HepG2 (cell line): Measurements from ENCODE around the gene OSCP1. TPM values are rescaled to one million over a fixed set of nuclear protein-coding genes. Genes with fewer than 3 reads are reported as not detected.

Source experiments
- FOSL2 ChIP-seq: sonication (generic); formaldehyde crosslinking; IDR thresholded peaks from 2 replicates; pipeline ENCODE4 v1.4.0; 2020; ENCODE audit warnings: missing genetic modification reagents
- GPN1 ChIP-seq: sonication (generic); formaldehyde crosslinking; IDR thresholded peaks from 2 replicates; pipeline ENCODE4 v1.5.1; 2020; ENCODE audit warnings: missing genetic modification reagents, borderline replicate concordance
- KDM6A ChIP-seq: IDR thresholded peaks from 2 replicates; pipeline ENCODE4 v1.6.1; 2016; ENCODE audit warnings: low read depth
- MED1 ChIP-seq: sonication (generic); formaldehyde crosslinking; IDR thresholded peaks from 2 replicates; pipeline ENCODE4 v1.4.0; 2020; ENCODE audit warnings: missing genetic modification reagents
- PHF8 ChIP-seq: sonication (generic); formaldehyde crosslinking; IDR thresholded peaks from 2 replicates; pipeline ENCODE4 v1.5.0; 2020; ENCODE audit warnings: missing genetic modification reagents
- RAD21 ChIP-seq: fragments of 450-650 bp; formaldehyde crosslinking; IDR thresholded peaks from 2 replicates; pipeline ENCODE4 v1.5.0; 2020; ENCODE audit warnings: mild to moderate bottlenecking
- SP2 ChIP-seq: sonication (generic); formaldehyde crosslinking; IDR thresholded peaks from 2 replicates; pipeline ENCODE4 v1.5.1; 2020; ENCODE audit warnings: mild to moderate bottlenecking, missing genetic modification reagents
- SSRP1 ChIP-seq: IDR thresholded peaks from 2 replicates; pipeline ENCODE4 v1.6.1; 2016; ENCODE audit warnings: control low read depth
- ZIK1 ChIP-seq: sonication (generic); formaldehyde crosslinking; IDR thresholded peaks from 2 replicates; pipeline ENCODE4 v1.5.0; 2020; ENCODE audit warnings: mild to moderate bottlenecking, low read depth, missing genetic modification reagents, borderline replicate concordance
- ZNF138 ChIP-seq: sonication (generic); formaldehyde crosslinking; IDR thresholded peaks from 2 replicates; pipeline ENCODE4 v1.5.0; 2020; ENCODE audit warnings: mild to moderate bottlenecking, low read depth, missing genetic modification reagents
- polyA plus RNA-seq, 8 experiments: library from polyadenylated mRNA; depleted of rRNA in 3 of 8; stranded (reverse) in 7 of 8; unstranded in 1 of 8; fragments of >200 nt; fragmentation: Illumina TruSeq in 4 of 8; extraction: Trizol in 4 of 8; gene quantifications; 2 replicates each; pipeline versions ENCODE4 v1.2.1 to v1.2.3, GENCODE V29; 2011 to 2016; ENCODE audit warnings: low read depth in 4 of 8, missing spikeins in 1 of 8, mixed read lengths in 1 of 8; ENCODE audit not compliant: insufficient read depth in 1 of 8
- total RNA-seq, 5 experiments: library from RNA; depleted of rRNA; stranded (reverse); fragments of >200 nt; fragmentation: Illumina TruSeq; extraction: Trizol; gene quantifications; 2 replicates each; pipeline ENCODE4 v1.2.3, GENCODE V29; 2016; ENCODE audit warnings: low read depth in 1 of 5
- TF ChIP-seq, protein P1 (sequence below): sonication (generic); formaldehyde crosslinking; conservative IDR thresholded peaks from 2 replicates; pipeline ENCODE4 v1.4.0; 2020; ENCODE audit warnings: mild to moderate bottlenecking, missing genetic modification reagents, moderate library complexity
- TF ChIP-seq, protein P2 (sequence below): sonication (generic); formaldehyde crosslinking; IDR thresholded peaks from 2 replicates; pipeline ENCODE4 v1.8.0; 2022; ENCODE audit warnings: missing genetic modification reagents, mild to moderate bottlenecking, moderate library complexity, borderline replicate concordance
- TF ChIP-seq, protein P3 (sequence below): sonication (generic); formaldehyde crosslinking; IDR thresholded peaks from 2 replicates; pipeline ENCODE4 v1.5.0; 2020; ENCODE audit warnings: missing genetic modification reagents
- TF ChIP-seq, protein P4 (sequence below): sonication (generic); formaldehyde crosslinking; IDR thresholded peaks from 2 replicates; pipeline ENCODE4 v1.4.0; 2020; ENCODE audit warnings: missing genetic modification reagents
- TF ChIP-seq, protein P5 (sequence below), 2 experiments: sonication (generic) in 1 of 2; formaldehyde crosslinking in 1 of 2; IDR thresholded peaks; 2 replicates each; pipeline versions ENCODE4 v1.5.1 to v1.6.1; 2011 to 2020; ENCODE audit warnings: borderline replicate concordance in 1 of 2, low read depth in 1 of 2, low read length in 1 of 2, mild to moderate bottlenecking in 1 of 2, missing genetic modification reagents in 1 of 2, moderate library complexity in 1 of 2
- TF ChIP-seq, protein P6 (sequence below): IDR thresholded peaks from 2 replicates; pipeline ENCODE4 v1.6.1; 2016; ENCODE audit warnings: mild to moderate bottlenecking, missing biosample characterization, missing genetic modification reagents

Gene OSCP1
- total and polyA plus RNA-seq, 2 of the 13 experiments (the other 11 are each of a cell fraction or from before 2014, with no cell fraction given), result 0.60 to 0.84 TPM

DNA sequence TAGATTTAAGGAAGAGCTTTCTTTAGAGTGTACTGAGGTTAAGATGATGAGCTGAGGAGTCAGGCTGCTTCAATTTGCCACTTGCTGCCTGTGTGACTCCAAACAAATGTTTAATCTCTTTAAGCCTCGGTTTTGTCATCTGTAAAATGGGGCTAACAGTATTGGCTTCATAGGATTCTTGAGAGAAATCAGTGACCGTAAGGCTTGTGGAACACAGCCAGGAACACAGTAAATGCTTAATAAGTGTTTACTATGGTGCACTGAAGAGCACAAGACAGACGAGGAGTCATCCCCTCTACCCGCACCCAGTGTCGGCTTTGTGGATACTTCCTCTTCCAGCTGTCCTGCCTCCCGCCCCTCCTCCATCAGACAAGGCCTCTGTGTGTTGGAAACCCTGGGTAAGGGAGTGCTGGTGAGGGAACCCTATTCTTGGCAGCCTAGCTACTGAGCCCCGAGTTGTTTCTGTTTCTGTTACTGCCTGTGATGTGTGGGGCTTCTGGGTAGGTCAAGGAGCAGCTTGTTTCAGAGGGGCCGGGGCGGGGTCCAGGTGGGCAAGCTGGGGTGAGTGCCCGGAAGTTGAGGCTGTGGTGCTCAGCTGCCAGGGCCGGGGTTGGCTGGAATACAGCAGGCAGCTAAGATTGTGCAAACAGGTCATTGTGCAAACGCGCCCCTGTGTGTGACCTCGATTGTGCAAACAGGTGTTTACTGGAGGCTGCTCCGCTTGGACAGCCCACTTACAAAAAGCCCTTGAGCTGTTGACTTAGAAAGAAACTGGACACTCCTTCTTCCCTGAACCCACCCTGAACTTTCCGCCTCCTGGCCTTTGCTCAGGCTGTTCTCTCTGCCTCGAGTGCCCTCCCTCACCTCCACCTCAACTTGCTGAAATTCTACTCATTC, 36.4 kb upstream of the OSCP1 start (continued):
- TF ChIP-seq, protein P1, sequence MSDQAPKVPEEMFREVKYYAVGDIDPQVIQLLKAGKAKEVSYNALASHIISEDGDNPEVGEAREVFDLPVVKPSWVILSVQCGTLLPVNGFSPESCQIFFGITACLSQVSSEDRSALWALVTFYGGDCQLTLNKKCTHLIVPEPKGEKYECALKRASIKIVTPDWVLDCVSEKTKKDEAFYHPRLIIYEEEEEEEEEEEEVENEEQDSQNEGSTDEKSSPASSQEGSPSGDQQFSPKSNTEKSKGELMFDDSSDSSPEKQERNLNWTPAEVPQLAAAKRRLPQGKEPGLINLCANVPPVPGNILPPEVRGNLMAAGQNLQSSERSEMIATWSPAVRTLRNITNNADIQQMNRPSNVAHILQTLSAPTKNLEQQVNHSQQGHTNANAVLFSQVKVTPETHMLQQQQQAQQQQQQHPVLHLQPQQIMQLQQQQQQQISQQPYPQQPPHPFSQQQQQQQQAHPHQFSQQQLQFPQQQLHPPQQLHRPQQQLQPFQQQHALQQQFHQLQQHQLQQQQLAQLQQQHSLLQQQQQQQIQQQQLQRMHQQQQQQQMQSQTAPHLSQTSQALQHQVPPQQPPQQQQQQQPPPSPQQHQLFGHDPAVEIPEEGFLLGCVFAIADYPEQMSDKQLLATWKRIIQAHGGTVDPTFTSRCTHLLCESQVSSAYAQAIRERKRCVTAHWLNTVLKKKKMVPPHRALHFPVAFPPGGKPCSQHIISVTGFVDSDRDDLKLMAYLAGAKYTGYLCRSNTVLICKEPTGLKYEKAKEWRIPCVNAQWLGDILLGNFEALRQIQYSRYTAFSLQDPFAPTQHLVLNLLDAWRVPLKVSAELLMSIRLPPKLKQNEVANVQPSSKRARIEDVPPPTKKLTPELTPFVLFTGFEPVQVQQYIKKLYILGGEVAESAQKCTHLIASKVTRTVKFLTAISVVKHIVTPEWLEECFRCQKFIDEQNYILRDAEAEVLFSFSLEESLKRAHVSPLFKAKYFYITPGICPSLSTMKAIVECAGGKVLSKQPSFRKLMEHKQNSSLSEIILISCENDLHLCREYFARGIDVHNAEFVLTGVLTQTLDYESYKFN (CRISPR knock-in tag), result peak; percentile 99
- TF ChIP-seq ZIK1, result peak; percentile 59; the same call in 1 of the 2 replicates
- TF ChIP-seq, protein P2, sequence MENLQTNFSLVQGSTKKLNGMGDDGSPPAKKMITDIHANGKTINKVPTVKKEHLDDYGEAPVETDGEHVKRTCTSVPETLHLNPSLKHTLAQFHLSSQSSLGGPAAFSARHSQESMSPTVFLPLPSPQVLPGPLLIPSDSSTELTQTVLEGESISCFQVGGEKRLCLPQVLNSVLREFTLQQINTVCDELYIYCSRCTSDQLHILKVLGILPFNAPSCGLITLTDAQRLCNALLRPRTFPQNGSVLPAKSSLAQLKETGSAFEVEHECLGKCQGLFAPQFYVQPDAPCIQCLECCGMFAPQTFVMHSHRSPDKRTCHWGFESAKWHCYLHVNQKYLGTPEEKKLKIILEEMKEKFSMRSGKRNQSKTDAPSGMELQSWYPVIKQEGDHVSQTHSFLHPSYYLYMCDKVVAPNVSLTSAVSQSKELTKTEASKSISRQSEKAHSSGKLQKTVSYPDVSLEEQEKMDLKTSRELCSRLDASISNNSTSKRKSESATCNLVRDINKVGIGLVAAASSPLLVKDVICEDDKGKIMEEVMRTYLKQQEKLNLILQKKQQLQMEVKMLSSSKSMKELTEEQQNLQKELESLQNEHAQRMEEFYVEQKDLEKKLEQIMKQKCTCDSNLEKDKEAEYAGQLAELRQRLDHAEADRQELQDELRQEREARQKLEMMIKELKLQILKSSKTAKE (CRISPR knock-in tag), result peak; percentile 81
- TF ChIP-seq, protein P3, sequence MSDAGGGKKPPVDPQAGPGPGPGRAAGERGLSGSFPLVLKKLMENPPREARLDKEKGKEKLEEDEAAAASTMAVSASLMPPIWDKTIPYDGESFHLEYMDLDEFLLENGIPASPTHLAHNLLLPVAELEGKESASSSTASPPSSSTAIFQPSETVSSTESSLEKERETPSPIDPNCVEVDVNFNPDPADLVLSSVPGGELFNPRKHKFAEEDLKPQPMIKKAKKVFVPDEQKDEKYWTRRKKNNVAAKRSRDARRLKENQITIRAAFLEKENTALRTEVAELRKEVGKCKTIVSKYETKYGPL (CRISPR knock-in tag), result peak; percentile 75
- TF ChIP-seq SSRP1 (CRISPR knock-in tag), result no peak; the same call in 1 of the 2 replicates
- TF ChIP-seq, protein P4, sequence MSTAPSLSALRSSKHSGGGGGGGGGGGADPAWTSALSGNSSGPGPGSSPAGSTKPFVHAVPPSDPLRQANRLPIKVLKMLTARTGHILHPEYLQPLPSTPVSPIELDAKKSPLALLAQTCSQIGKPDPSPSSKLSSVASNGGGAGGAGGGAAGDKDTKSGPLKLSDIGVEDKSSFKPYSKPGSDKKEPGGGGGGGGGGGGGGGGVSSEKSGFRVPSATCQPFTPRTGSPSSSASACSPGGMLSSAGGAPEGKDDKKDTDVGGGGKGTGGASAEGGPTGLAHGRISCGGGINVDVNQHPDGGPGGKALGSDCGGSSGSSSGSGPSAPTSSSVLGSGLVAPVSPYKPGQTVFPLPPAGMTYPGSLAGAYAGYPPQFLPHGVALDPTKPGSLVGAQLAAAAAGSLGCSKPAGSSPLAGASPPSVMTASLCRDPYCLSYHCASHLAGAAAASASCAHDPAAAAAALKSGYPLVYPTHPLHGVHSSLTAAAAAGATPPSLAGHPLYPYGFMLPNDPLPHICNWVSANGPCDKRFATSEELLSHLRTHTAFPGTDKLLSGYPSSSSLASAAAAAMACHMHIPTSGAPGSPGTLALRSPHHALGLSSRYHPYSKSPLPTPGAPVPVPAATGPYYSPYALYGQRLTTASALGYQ (CRISPR knock-in tag), result peak; percentile 98
- peak; percentile 99 for TF ChIP-seq MED1 (CRISPR knock-in tag)
- TF ChIP-seq, protein P5, sequence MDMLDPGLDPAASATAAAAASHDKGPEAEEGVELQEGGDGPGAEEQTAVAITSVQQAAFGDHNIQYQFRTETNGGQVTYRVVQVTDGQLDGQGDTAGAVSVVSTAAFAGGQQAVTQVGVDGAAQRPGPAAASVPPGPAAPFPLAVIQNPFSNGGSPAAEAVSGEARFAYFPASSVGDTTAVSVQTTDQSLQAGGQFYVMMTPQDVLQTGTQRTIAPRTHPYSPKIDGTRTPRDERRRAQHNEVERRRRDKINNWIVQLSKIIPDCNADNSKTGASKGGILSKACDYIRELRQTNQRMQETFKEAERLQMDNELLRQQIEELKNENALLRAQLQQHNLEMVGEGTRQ (IDR thresholded peaks at IDR 0.05; ENCODE audit: low read depth, low read length), result no peak
- TF ChIP-seq, protein P5 (CRISPR knock-in tag; IDR thresholded peaks at IDR 0.05; ENCODE audit: borderline replicate concordance), result peak; percentile 32; the same call in 1 of the 2 replicates
- no peak for TF ChIP-seq ZNF138 (CRISPR knock-in tag)
- TF ChIP-seq RAD21 (CRISPR knock-in tag), result no peak
- TF ChIP-seq KDM6A (CRISPR knock-in tag), result peak; percentile 87; the same call in 1 of the 2 replicates
- no peak; the same call in 1 of the 2 replicates for TF ChIP-seq SP2 (CRISPR knock-in tag)
- no peak for TF ChIP-seq GPN1 (CRISPR knock-in tag)
- TF ChIP-seq FOSL2, result peak; percentile 86
- TF ChIP-seq, protein P6, sequence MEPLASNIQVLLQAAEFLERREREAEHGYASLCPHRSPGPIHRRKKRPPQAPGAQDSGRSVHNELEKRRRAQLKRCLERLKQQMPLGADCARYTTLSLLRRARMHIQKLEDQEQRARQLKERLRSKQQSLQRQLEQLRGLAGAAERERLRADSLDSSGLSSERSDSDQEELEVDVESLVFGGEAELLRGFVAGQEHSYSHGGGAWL, result no peak
- peak; percentile 50; the same call in 1 of the 2 replicates for TF ChIP-seq PHF8
